ENCODE measurements around the gene CCDC68. TPM values are rescaled to one million over a fixed set of nuclear protein-coding genes. Genes with fewer than 3 reads are reported as not detected.

Gene CCDC68
- total RNA-seq, 2 experiments from 2014 or later = not detected

GRCh38 chr18:54919412-54919811, 39.8 kb downstream of the CCDC68 start:
- Histone ChIP-seq H3K27ac (ENCODE audit: low read depth in 1 of 2, low read length in 2 of 2) (no peak overlapping the region), H3K27me3 (ENCODE audit: control insufficient read depth in 1 of 2, insufficient read depth in 2 of 2, low read length in 2 of 2) (no peaks in the 10 kb centered on the region), H3K4me1 (ENCODE audit: insufficient read depth, low read length) (no peaks in the 10 kb centered on the region), H3K9me3 (ENCODE audit: control insufficient read depth in 1 of 2, insufficient read depth in 1 of 2, low read length in 2 of 2) (no peaks in the 10 kb centered on the region), H3K36me3 (ENCODE audit: insufficient read depth, low read length) (no peaks in the 10 kb centered on the region), H3K4me3 (ENCODE audit: low read length) (no peak overlapping the region)
- CTCF ChIA-PET = no interaction called here
- TF ChIP-seq CTCF (IDR thresholded peaks at IDR 0.05) = no peak
- H3K27ac Mint-ChIP-seq = no peak overlapping the region
- no peaks in the 10 kb centered on the region for H3K9me3 Mint-ChIP-seq
- ATAC-seq (ENCODE audit: poor library complexity) (no peak), DNase-seq (no peak)
- H3K4me3 Mint-ChIP-seq = no peak overlapping the region
- no peaks in the 10 kb centered on the region for H3K27me3 Mint-ChIP-seq
- POLR2A ChIA-PET = no interaction called here
- intact Hi-C loops (cut with DNase I, micrococcal nuclease) = no loop called here
- H3K36me3 Mint-ChIP-seq (ENCODE audit: low read depth) = no peaks in the 10 kb centered on the region
- no peaks in the 10 kb centered on the region for H3K4me1 Mint-ChIP-seq (ENCODE audit: low read depth)

- Histone ChIP-seq H3K27me3 (ENCODE audit: control insufficient read depth in 1 of 2, insufficient read depth in 2 of 2, low read length in 2 of 2) (no peaks in the 10 kb centered on the region), H3K27ac (ENCODE audit: low read depth in 1 of 2, low read length in 2 of 2) (no peak overlapping the region), H3K4me3 (ENCODE audit: low read length) (no peak overlapping the region), H3K36me3 (ENCODE audit: insufficient read depth, low read length) (no peaks in the 10 kb centered on the region), H3K9me3 (ENCODE audit: control insufficient read depth in 1 of 2, insufficient read depth in 1 of 2, low read length in 2 of 2) (no peaks in the 10 kb centered on the region), H3K4me1 (ENCODE audit: insufficient read depth, low read length) (no peaks in the 10 kb centered on the region)
- no peaks in the 10 kb centered on the region for H3K27me3 Mint-ChIP-seq
- H3K4me3 Mint-ChIP-seq = no peak overlapping the region
- no peak for ATAC-seq (ENCODE audit: poor library complexity)
- no peaks in the 10 kb centered on the region for H3K36me3 Mint-ChIP-seq (ENCODE audit: low read depth)
- no peak for TF ChIP-seq CTCF (IDR thresholded peaks at IDR 0.05)
- no peak overlapping the region for H3K27ac Mint-ChIP-seq
- ChIA-PET POLR2A (no interaction called here), CTCF (no interaction called here)
- H3K9me3 Mint-ChIP-seq = no peaks in the 10 kb centered on the region
- intact Hi-C loops (cut with DNase I, micrococcal nuclease) = no loop called here
- no peak for DNase-seq
- no peaks in the 10 kb centered on the region for H3K4me1 Mint-ChIP-seq (ENCODE audit: low read depth)
These were observed 41.2 kb downstream of the CCDC68 start for GRCh38 chr18:54918060-54918459.

GRCh38 chr18:54916507-54916906, 42.8 kb downstream of the CCDC68 start:
- CTCF ChIA-PET = no interaction called here
- ATAC-seq (ENCODE audit: poor library complexity) (no peak), DNase-seq (no peak)
- no peaks in the 10 kb centered on the region for H3K36me3 ChIP-seq (ENCODE audit: insufficient read depth, low read length)
- no peak overlapping the region for H3K27ac ChIP-seq (ENCODE audit: low read depth in 1 of 2, low read length in 2 of 2)
- Mint-ChIP-seq H3K4me3 (no peak overlapping the region), H3K27ac (no peak overlapping the region), H3K9me3 (no peaks in the 10 kb centered on the region), H3K4me1 (ENCODE audit: low read depth) (no peaks in the 10 kb centered on the region), H3K27me3 (no peaks in the 10 kb centered on the region), H3K36me3 (ENCODE audit: low read depth) (no peaks in the 10 kb centered on the region)
- H3K9me3 ChIP-seq (ENCODE audit: control insufficient read depth in 1 of 2, insufficient read depth in 1 of 2, low read length in 2 of 2) = no peaks in the 10 kb centered on the region
- POLR2A ChIA-PET = no interaction called here
- TF ChIP-seq CTCF (IDR thresholded peaks at IDR 0.05) = no peak
- no peaks in the 10 kb centered on the region for H3K4me1 ChIP-seq (ENCODE audit: insufficient read depth, low read length)
- H3K4me3 ChIP-seq (ENCODE audit: low read length) = no peak overlapping the region
- intact Hi-C loops (cut with DNase I, micrococcal nuclease) = no loop called here
- no peaks in the 10 kb centered on the region for H3K27me3 ChIP-seq (ENCODE audit: control insufficient read depth in 1 of 2, insufficient read depth in 2 of 2, low read length in 2 of 2)
